NCI-H2196 treated with DMSO at 0.1 percent for 48 hours (cell line): Measurements from ENCODE around the gene MAP2K7.
"Not testable (repeated sequence)": the region's sequence is repeated elsewhere in the genome, so short reads cannot be mapped to it uniquely, and the experiment has no call there.

Source experiments
- DNase-seq: peaks from one replicate; lab custom pipeline; 2025; ENCODE audit not compliant: unreplicated experiment; lab: John Stamatoyannopoulos, UW

The MAP2K7 gene

GRCh38 chr19:7928741-7929701 lies 25.3 kb downstream of the MAP2K7 start:
- no peak for DNase-seq

- not testable (repeated sequence) for DNase-seq
These were observed 26.4 kb downstream of the MAP2K7 start for GRCh38 chr19:7930030-7930429.

- no peak for DNase-seq
These were observed 27.1 kb downstream of the MAP2K7 start for GRCh38 chr19:7930765-7931164.

- DNase-seq, result no peak
These were observed 27.8 kb downstream of the MAP2K7 start for GRCh38 chr19:7931221-7932061.

- DNase-seq, result no peak
These were observed 28.7 kb downstream of the MAP2K7 start for GRCh38 chr19:7932276-7932929.

GRCh38 chr19:7932930-7933300 lies 29.2 kb downstream of the MAP2K7 start:
- no peak for DNase-seq

- DNase-seq, result no peak
These were observed 29.7 kb downstream of the MAP2K7 start for GRCh38 chr19:7933411-7933810.

GRCh38 chr19:7933828-7934725 lies 30.4 kb downstream of the MAP2K7 start:
- no peak for DNase-seq

GRCh38 chr19:7934766-7935165 lies 31.1 kb downstream of the MAP2K7 start:
- no peak for DNase-seq

GRCh38 chr19:7940841-7941240 lies 37.2 kb downstream of the MAP2K7 start:
- DNase-seq, result no peak

GRCh38 chr19:7941895-7942596 lies 38.4 kb downstream of the MAP2K7 start:
- no peak for DNase-seq

GRCh38 chr19:7942981-7943443 lies 39.3 kb downstream of the MAP2K7 start:
- no peak for DNase-seq

- DNase-seq, result peak; percentile 98
These were observed 39.9 kb downstream of the MAP2K7 start, which contains the start of gene TIMM44 for GRCh38 chr19:7943444-7944176. Gene TIMM44, minus strand, starts transcription at chr19:7943666. Its CDS starts 15 bp downstream, at chr19:7943651.

- peak; percentile 77 for DNase-seq
These were observed 40.6 kb downstream of the MAP2K7 start for GRCh38 chr19:7944177-7944761.

GRCh38 chr19:7947939-7948338 lies 44.3 kb downstream of the MAP2K7 start:
- no peak for DNase-seq

- DNase-seq, result no peak
These were observed 49.4 kb downstream of the MAP2K7 start for GRCh38 chr19:7953060-7953459.

- DNase-seq, result no peak
These were observed 49.9 kb downstream of the MAP2K7 start for GRCh38 chr19:7953576-7953975.

- no peak for DNase-seq
These were observed 52.0 kb downstream of the MAP2K7 start for GRCh38 chr19:7955696-7956095.
